Astrocyte (in vitro differentiated cells and primary cell): ENCODE data around the gene HS2ST1. TPM values are rescaled to one million over a fixed set of nuclear protein-coding genes. Genes with fewer than 3 reads are reported as not detected.

Experiments used
- DNase-seq: peaks from one replicate; pipeline ENCODE4 v3.0.0-alpha.2; 2010; ENCODE audit warnings: low read depth
- FAIRE-seq: peaks from 2 replicates; lab custom pipeline; 2011; peaks lifted over from hg19 to GRCh38; lab: Jason Lieb, UNC
- H2AFZ ChIP-seq: 2 replicates; pipeline ENCODE4 v1.6.0; 2012; ENCODE audit warnings: low read depth, low read length, inconsistent platforms
- H3K27ac ChIP-seq: 2 replicates; pipeline ENCODE4 v1.5.1; 2011; ENCODE audit warnings: low read depth, low read length, inconsistent platforms
- H3K27me3 ChIP-seq: 2 replicates; pipeline ENCODE4 v1.6.0; 2011; ENCODE audit warnings: low read length, inconsistent platforms; ENCODE audit not compliant: insufficient read depth
- H3K36me3 ChIP-seq: 2 replicates; pipeline ENCODE4 v1.5.1; 2011; ENCODE audit warnings: low read length, inconsistent platforms; ENCODE audit not compliant: insufficient read depth
- H3K4me1 ChIP-seq: 2 replicates; pipeline ENCODE4 v1.5.1; 2011; ENCODE audit warnings: low read length, inconsistent platforms; ENCODE audit not compliant: insufficient read depth
- H3K4me2 ChIP-seq: 2 replicates; pipeline ENCODE4 v1.6.0; 2012; ENCODE audit warnings: low read length, inconsistent platforms
- H3K4me3 ChIP-seq: 2 replicates; pipeline ENCODE4 v1.5.1; 2011; ENCODE audit warnings: low read depth, mild to moderate bottlenecking, low read length, inconsistent platforms; ENCODE audit not compliant: insufficient read depth
- H3K79me2 ChIP-seq: 2 replicates; pipeline ENCODE4 v1.6.0; 2012; ENCODE audit warnings: mild to moderate bottlenecking, low read length, inconsistent platforms; ENCODE audit not compliant: insufficient read depth
- H3K9ac ChIP-seq: 2 replicates; pipeline ENCODE4 v1.6.0; 2012; ENCODE audit warnings: mild to moderate bottlenecking, low read length, inconsistent platforms
- H3K9me3 ChIP-seq: 2 replicates; pipeline ENCODE4 v1.5.1; 2012; ENCODE audit warnings: low read depth, mild to moderate bottlenecking, low read length, inconsistent platforms; ENCODE audit not compliant: insufficient read depth
- H4K20me1 ChIP-seq: 2 replicates; pipeline ENCODE4 v1.6.0; 2012; ENCODE audit warnings: low read length, inconsistent platforms; ENCODE audit not compliant: insufficient read depth
- H3K27ac Mint-ChIP-seq: one replicate; pipeline ENCODE4 v1.8.0; 2021; ENCODE audit warnings: mild to moderate bottlenecking, mixed read lengths; ENCODE audit not compliant: unreplicated experiment
- H3K27me3 Mint-ChIP-seq: one replicate; pipeline ENCODE4 v1.8.0; 2021; ENCODE audit warnings: low read depth, mixed read lengths; ENCODE audit not compliant: unreplicated experiment
- H3K36me3 Mint-ChIP-seq: one replicate; pipeline ENCODE4 v1.8.0; 2021; ENCODE audit warnings: low read depth, mixed read lengths; ENCODE audit not compliant: unreplicated experiment
- H3K4me1 Mint-ChIP-seq: one replicate; pipeline ENCODE4 v1.8.0; 2021; ENCODE audit warnings: low read depth, mixed read lengths; ENCODE audit not compliant: unreplicated experiment
- H3K4me3 Mint-ChIP-seq: one replicate; pipeline ENCODE4 v1.8.0; 2021; ENCODE audit warnings: mild to moderate bottlenecking, moderate library complexity, mixed read lengths; ENCODE audit not compliant: unreplicated experiment
- H3K9me3 Mint-ChIP-seq: one replicate; pipeline ENCODE4 v1.8.0; 2021; ENCODE audit warnings: mild to moderate bottlenecking, mixed read lengths; ENCODE audit not compliant: unreplicated experiment
- CTCF ChIP-seq: IDR thresholded peaks from 2 replicates; pipeline ENCODE4 v1.5.1; 2011; ENCODE audit warnings: low read depth, mild to moderate bottlenecking, inconsistent platforms, low read length, moderate library complexity; ENCODE audit not compliant: insufficient read depth
- EZH2 ChIP-seq: IDR thresholded peaks from 2 replicates; pipeline ENCODE4 v1.6.1; 2012; ENCODE audit warnings: mild to moderate bottlenecking, low read length, inconsistent platforms; ENCODE audit not compliant: insufficient read depth
- total RNA-seq: library from RNA; stranded (reverse); gene quantifications from 2 replicates; pipeline ENCODE4 v1.2.1, GENCODE V29; 2021

The HS2ST1 gene
- total RNA-seq, 1 donor from 2014 or later, result 34.7 TPM

DNA sequence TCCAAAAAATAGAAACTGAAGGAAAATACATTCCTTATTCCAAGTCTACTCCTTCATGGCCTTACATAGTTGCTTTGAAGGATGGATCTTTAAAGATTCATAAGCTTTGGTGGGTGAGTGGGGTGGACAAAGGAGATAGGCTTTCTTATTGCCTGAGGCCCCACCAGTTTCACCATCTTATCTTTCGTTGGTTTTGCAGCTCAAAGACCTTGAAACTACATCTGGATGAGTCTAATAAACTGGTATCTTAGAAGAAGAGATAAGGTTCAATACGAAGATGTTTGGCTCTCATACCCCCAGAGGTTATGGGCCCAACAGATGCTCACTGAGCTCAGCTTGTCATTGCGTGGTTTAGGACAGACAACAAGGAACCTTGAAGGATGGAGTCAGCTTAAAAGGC lies 201.5 kb downstream of the HS2ST1 start:
- DNase-seq, result no peak
- Histone ChIP-seq H3K9ac (no peak overlapping the region), H3K4me1 (peaks cover 11% of the 10 kb centered on the region), H3K27me3 (no peaks in the 10 kb centered on the region), H4K20me1 (no peaks in the 10 kb centered on the region), H3K9me3 (no peaks in the 10 kb centered on the region), H3K36me3 (no peaks in the 10 kb centered on the region), H3K4me2 (peak overlapping the region; percentile 60), H3K79me2 (no peaks in the 10 kb centered on the region), H3K4me3 (no peak overlapping the region), H3K27ac (no peak overlapping the region), H2AFZ (no peak overlapping the region)
- Mint-ChIP-seq H3K4me3 (no peak overlapping the region), H3K4me1 (peaks cover 7% of the 10 kb centered on the region), H3K27me3 (no peaks in the 10 kb centered on the region), H3K9me3 (no peaks in the 10 kb centered on the region), H3K36me3 (peaks cover 2% of the 10 kb centered on the region), H3K27ac (no peak overlapping the region)
- TF ChIP-seq CTCF, result no peak
- TF ChIP-seq EZH2, result no peak
- FAIRE-seq, result no peak

- peaks cover 7% of the 10 kb centered on the region for H3K4me1 Mint-ChIP-seq
- TF ChIP-seq CTCF (no peak), EZH2 (no peak)
- H3K79me2 ChIP-seq, result no peaks in the 10 kb centered on the region
- H3K9me3 ChIP-seq, result no peaks in the 10 kb centered on the region
- H3K36me3 ChIP-seq, result no peaks in the 10 kb centered on the region
- peaks cover 11% of the 10 kb centered on the region for H3K4me1 ChIP-seq
- no peaks in the 10 kb centered on the region for H3K36me3 Mint-ChIP-seq
- H3K4me3 ChIP-seq, result no peak overlapping the region
- FAIRE-seq (no peak), DNase-seq (peak; percentile 36)
- no peaks in the 10 kb centered on the region for H4K20me1 ChIP-seq
- no peak overlapping the region for H3K4me3 Mint-ChIP-seq
- peak overlapping the region; percentile 18 for H3K4me2 ChIP-seq
- no peaks in the 10 kb centered on the region for H3K27me3 Mint-ChIP-seq
- no peak overlapping the region for H3K27ac ChIP-seq
- H2AFZ ChIP-seq, result no peak overlapping the region
- H3K27ac Mint-ChIP-seq, result no peak overlapping the region
- H3K9ac ChIP-seq, result no peak overlapping the region
- H3K27me3 ChIP-seq, result no peaks in the 10 kb centered on the region
- no peaks in the 10 kb centered on the region for H3K9me3 Mint-ChIP-seq
Observed at GRCh38 chr1:87117761-87118368, 203.4 kb downstream of the HS2ST1 start.

GRCh38 chr1:87119541-87120140 lies 205.2 kb downstream of the HS2ST1 start:
- Histone ChIP-seq H3K9me3 (no peaks in the 10 kb centered on the region), H3K79me2 (no peaks in the 10 kb centered on the region), H4K20me1 (no peaks in the 10 kb centered on the region), H3K27me3 (peaks cover 2% of the 10 kb centered on the region), H3K4me1 (peaks cover 11% of the 10 kb centered on the region), H3K4me3 (no peak overlapping the region), H3K4me2 (no peak overlapping the region), H3K27ac (no peak overlapping the region), H3K36me3 (no peaks in the 10 kb centered on the region), H2AFZ (no peak overlapping the region), H3K9ac (no peak overlapping the region)
- H3K4me3 Mint-ChIP-seq, result no peak overlapping the region
- H3K4me1 Mint-ChIP-seq, result peaks cover 7% of the 10 kb centered on the region
- H3K27me3 Mint-ChIP-seq, result no peaks in the 10 kb centered on the region
- TF ChIP-seq CTCF (no peak), EZH2 (no peak)
- H3K9me3 Mint-ChIP-seq, result no peaks in the 10 kb centered on the region
- FAIRE-seq (no peak), DNase-seq (no peak)
- H3K36me3 Mint-ChIP-seq, result no peaks in the 10 kb centered on the region
- H3K27ac Mint-ChIP-seq, result no peak overlapping the region
